HFF-Myc (cell line): ENCODE results near the gene TMEM59.
"Not testable (repeated sequence)": the region's sequence is repeated elsewhere in the genome, so short reads cannot be mapped to it uniquely, and the experiment has no call there.

Source experiments
- DNase-seq: peaks from one replicate; pipeline ENCODE4 v3.0.0-alpha.2; 2011; ENCODE audit warnings: low read depth; ENCODE audit errors: extremely low read depth
- H3K4me3 ChIP-seq: replicated peaks from 2 replicates; pipeline ENCODE4 v1.5.1; 2011; ENCODE audit warnings: low read depth, mild to moderate bottlenecking, control low read depth, low read length
- CTCF ChIP-seq: IDR thresholded peaks from 2 replicates; pipeline ENCODE4 v1.5.1; 2012; ENCODE audit warnings: mild to moderate bottlenecking, low read depth, low read length, control low read depth; ENCODE audit errors: missing control alignments

TMEM59 gene

GRCh38 chr1:54006508-54006907 is 46.5 kb downstream of the TMEM59 start:
- H3K4me3 ChIP-seq = no peak overlapping the region
- TF ChIP-seq CTCF = no peak
- no peak for DNase-seq

GRCh38 chr1:54004481-54005049 is 48.4 kb downstream of the TMEM59 start:
- DNase-seq = no peak
- H3K4me3 ChIP-seq = no peak overlapping the region
- no peak for TF ChIP-seq CTCF

GRCh38 chr1:54003750-54004480 is 49.1 kb downstream of the TMEM59 start:
- DNase-seq, H3K4me3 ChIP-seq: not testable (repeated sequence)

- TF ChIP-seq CTCF = no peak
- DNase-seq = no peak
- no peak overlapping the region for H3K4me3 ChIP-seq
Measured at GRCh38 chr1:54003249-54003646, 49.8 kb downstream of the TMEM59 start.

GRCh38 chr1:54002544-54003248 is 50.3 kb downstream of the TMEM59 start:
- TF ChIP-seq CTCF = no peak
- DNase-seq = no peak
- no peak overlapping the region for H3K4me3 ChIP-seq

GRCh38 chr1:54001591-54001990 is 51.4 kb downstream of the TMEM59 start:
- H3K4me3 ChIP-seq = no peak overlapping the region
- TF ChIP-seq CTCF = no peak
- DNase-seq = no peak

GRCh38 chr1:53999920-54000319 is 53.1 kb downstream of the TMEM59 start:
- no peak for DNase-seq
- no peak for TF ChIP-seq CTCF
- H3K4me3 ChIP-seq = no peak overlapping the region
